Measurements from ENCODE around the gene ARAP2. TPM values are rescaled to one million over a fixed set of nuclear protein-coding genes. Genes with fewer than 3 reads are reported as not detected.

ARAP2 gene
- total RNA-seq, 6 experiments from 2014 or later = 6.4 to 15.4 (median 10.2) TPM

GRCh38 chr4:36236159-36236558 is 8.2 kb downstream of the ARAP2 start:
- DNase-seq (no peak), ATAC-seq (no peak)
- no peaks in the 10 kb centered on the region for H3K36me3 ChIP-seq
- intact Hi-C loops (cut with DNase I) = no loop called here
- TF ChIP-seq, protein P1, sequence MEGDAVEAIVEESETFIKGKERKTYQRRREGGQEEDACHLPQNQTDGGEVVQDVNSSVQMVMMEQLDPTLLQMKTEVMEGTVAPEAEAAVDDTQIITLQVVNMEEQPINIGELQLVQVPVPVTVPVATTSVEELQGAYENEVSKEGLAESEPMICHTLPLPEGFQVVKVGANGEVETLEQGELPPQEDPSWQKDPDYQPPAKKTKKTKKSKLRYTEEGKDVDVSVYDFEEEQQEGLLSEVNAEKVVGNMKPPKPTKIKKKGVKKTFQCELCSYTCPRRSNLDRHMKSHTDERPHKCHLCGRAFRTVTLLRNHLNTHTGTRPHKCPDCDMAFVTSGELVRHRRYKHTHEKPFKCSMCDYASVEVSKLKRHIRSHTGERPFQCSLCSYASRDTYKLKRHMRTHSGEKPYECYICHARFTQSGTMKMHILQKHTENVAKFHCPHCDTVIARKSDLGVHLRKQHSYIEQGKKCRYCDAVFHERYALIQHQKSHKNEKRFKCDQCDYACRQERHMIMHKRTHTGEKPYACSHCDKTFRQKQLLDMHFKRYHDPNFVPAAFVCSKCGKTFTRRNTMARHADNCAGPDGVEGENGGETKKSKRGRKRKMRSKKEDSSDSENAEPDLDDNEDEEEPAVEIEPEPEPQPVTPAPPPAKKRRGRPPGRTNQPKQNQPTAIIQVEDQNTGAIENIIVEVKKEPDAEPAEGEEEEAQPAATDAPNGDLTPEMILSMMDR (IDR thresholded peaks at IDR 0.05) = no peak
- no peak for TF ChIP-seq POLR2A (IDR thresholded peaks at IDR 0.05)
- peaks cover 0 to 5% (median 0%) of the 10 kb centered on the region in 4 donors for H3K4me1 ChIP-seq
- no peaks in the 10 kb centered on the region for H3K9me3 ChIP-seq
- H3K4me3 ChIP-seq = no peak overlapping the region
- no peaks in the 10 kb centered on the region for H3K27me3 ChIP-seq
- WGBS (ENCODE audit: insufficient coverage, low coverage, low lambda C conversion rate, missing lambda C conversion rate) = 95% methylated on average over 1 of the region's 2 CpGs
- H3K27ac ChIP-seq = no peak overlapping the region

GRCh38 chr4:36235306-36235705 is 9.0 kb downstream of the ARAP2 start:
- DNase-seq (no peak), ATAC-seq (no peak)
- H3K27ac ChIP-seq = no peak overlapping the region
- H3K9me3 ChIP-seq = no peaks in the 10 kb centered on the region
- 70% methylated on average over 3 of the region's 3 CpGs for WGBS (ENCODE audit: insufficient coverage, low coverage, low lambda C conversion rate, missing lambda C conversion rate)
- no peak overlapping the region for H3K4me3 ChIP-seq
- H3K36me3 ChIP-seq = no peaks in the 10 kb centered on the region
- TF ChIP-seq, protein P1 (IDR thresholded peaks at IDR 0.05) = no peak
- no peak for TF ChIP-seq POLR2A (IDR thresholded peaks at IDR 0.05)
- H3K4me1 ChIP-seq = no peaks in the 10 kb centered on the region
- no peaks in the 10 kb centered on the region for H3K27me3 ChIP-seq
- intact Hi-C loops (cut with DNase I) = no loop called here

DNA sequence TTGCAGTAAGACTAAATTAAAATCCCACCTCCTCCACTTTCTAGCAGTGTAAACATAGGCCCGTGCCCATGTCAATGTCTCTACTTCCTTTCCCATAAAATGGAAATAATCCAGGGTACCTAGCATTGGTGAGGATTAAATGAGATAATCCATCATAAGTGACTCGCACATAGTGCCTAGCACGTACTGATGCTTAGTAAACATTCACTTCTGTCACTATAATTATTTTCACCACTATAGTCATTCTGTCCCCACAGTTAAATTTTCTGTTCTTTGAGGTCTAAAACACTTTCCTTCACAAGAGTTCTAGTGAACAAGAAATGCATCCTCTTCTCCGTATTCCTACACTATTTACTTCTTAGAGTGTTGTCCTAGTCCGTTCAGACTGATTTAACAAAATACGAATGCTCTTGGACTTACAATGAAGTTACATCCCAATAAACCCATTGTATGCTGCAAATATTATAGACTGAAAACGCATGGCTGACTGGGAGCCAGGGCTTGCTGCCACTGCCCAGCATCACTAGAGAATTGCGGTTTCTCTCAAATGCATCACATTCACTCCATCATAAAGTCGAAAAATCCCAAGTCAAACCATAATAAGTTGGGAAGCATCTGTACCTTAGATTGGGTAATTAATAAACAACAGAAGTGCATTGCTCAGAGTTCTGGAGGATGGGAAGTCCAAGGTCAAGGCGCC is 10.6 kb downstream of the ARAP2 start:
- Histone ChIP-seq H3K9me3 (no peaks in the 10 kb centered on the region), H3K27ac (no peak overlapping the region), H3K4me3 (no peak overlapping the region), H3K27me3 (no peaks in the 10 kb centered on the region), H3K4me1 (no peaks in the 10 kb centered on the region), H3K36me3 (no peaks in the 10 kb centered on the region)
- ATAC-seq (no peak), DNase-seq (no peak)
- TF ChIP-seq, protein P1 (IDR thresholded peaks at IDR 0.05) = no peak
- TF ChIP-seq POLR2A (IDR thresholded peaks at IDR 0.05) = no peak
- WGBS (ENCODE audit: insufficient coverage, low coverage, low lambda C conversion rate, missing lambda C conversion rate) = 96% methylated on average over 10 of the region's 10 CpGs
- intact Hi-C loops (cut with DNase I) = no loop called here

GRCh38 chr4:36230534-36230933 is 13.8 kb downstream of the ARAP2 start:
- no peak for ATAC-seq
- H3K9me3 ChIP-seq = no peaks in the 10 kb centered on the region
- H3K4me1 ChIP-seq = peaks cover 0 to 6% (median 0%) of the 10 kb centered on the region in 4 donors
- no peaks in the 10 kb centered on the region for H3K36me3 ChIP-seq
- H3K27me3 ChIP-seq = no peaks in the 10 kb centered on the region
- TF ChIP-seq POLR2A (IDR thresholded peaks at IDR 0.05) = no peak
- TF ChIP-seq, protein P1 (IDR thresholded peaks at IDR 0.05) = no peak
- no peak overlapping the region for H3K27ac ChIP-seq
- WGBS (ENCODE audit: insufficient coverage, low coverage, low lambda C conversion rate, missing lambda C conversion rate) = 93% methylated on average over 3 of the region's 3 CpGs
- no peak overlapping the region for H3K4me3 ChIP-seq
- no peak for DNase-seq
- intact Hi-C loops (cut with DNase I) = no loop called here
